GM11168 (cell line): ENCODE results near the gene EEFSEC.

Experiments used
- in situ Hi-C: fragments of 300-500 bp; cut with MboI; formaldehyde crosslinking; loops from one replicate; pipeline ENCODE4 v1.12.0; 2022; ENCODE audit warnings: low sequenced_read_pairs; ENCODE audit not compliant: unreplicated experiment

EEFSEC gene

GRCh38 chr3:128358156-128358895, 205.0 kb downstream of the EEFSEC start:
- in situ Hi-C loops = no loop called here

GRCh38 chr3:128359060-128359664, 205.9 kb downstream of the EEFSEC start:
- in situ Hi-C loops = no loop called here

GRCh38 chr3:128359846-128360642, 206.8 kb downstream of the EEFSEC start:
- in situ Hi-C loops = no loop called here

- in situ Hi-C loops = no loop called here
These were observed 207.5 kb downstream of the EEFSEC start for GRCh38 chr3:128360705-128361271.

- in situ Hi-C loops = no loop called here
These were observed 209.0 kb downstream of the EEFSEC start for GRCh38 chr3:128362026-128362965.

GRCh38 chr3:128364291-128364690, 211.0 kb downstream of the EEFSEC start:
- in situ Hi-C loops = no loop called here

- in situ Hi-C loops = no loop called here
These were observed 211.6 kb downstream of the EEFSEC start for GRCh38 chr3:128364808-128365360.

GRCh38 chr3:128366136-128366535, 212.9 kb downstream of the EEFSEC start:
- in situ Hi-C loops = no loop called here

GRCh38 chr3:128366652-128367051, 213.4 kb downstream of the EEFSEC start:
- in situ Hi-C loops = no loop called here

GRCh38 chr3:128367221-128367620, 213.9 kb downstream of the EEFSEC start:
- in situ Hi-C loops = no loop called here

GRCh38 chr3:128367761-128368160, 214.5 kb downstream of the EEFSEC start:
- in situ Hi-C loops = no loop called here

- in situ Hi-C loops = no loop called here
These were observed 215.3 kb downstream of the EEFSEC start for GRCh38 chr3:128368626-128369025.

- in situ Hi-C loops = no loop called here
These were observed 215.9 kb downstream of the EEFSEC start for GRCh38 chr3:128369121-128369703.

- in situ Hi-C loops = no loop called here
These were observed 216.8 kb downstream of the EEFSEC start for GRCh38 chr3:128369881-128370642.

GRCh38 chr3:128372281-128372680, 219.0 kb downstream of the EEFSEC start:
- in situ Hi-C loops = no loop called here

- in situ Hi-C loops = no loop called here
These were observed 219.6 kb downstream of the EEFSEC start for GRCh38 chr3:128372707-128373533.

- in situ Hi-C loops = no loop called here
These were observed 221.6 kb downstream of the EEFSEC start for GRCh38 chr3:128374746-128375445.
